Panc1 (cell line): ENCODE measurements around the gene CCDC197. TPM values are rescaled to one million over a fixed set of nuclear protein-coding genes. Genes with fewer than 3 reads are reported as not detected.

Source experiments
- ATAC-seq: fragments of 200-7000 bp; cut with Tn5 transposase; 2 replicates; pipeline ENCODE4 v1.9.1; 2020; ENCODE audit warnings: mild to moderate bottlenecking, moderate library complexity
- BruUV-seq: library from RNA; stranded (reverse); fragments of 400-500 nt; replicated peaks from 2 replicates; lab custom pipeline; 2021; lab: Mats Ljungman, UMichigan
- CTCF ChIA-PET: fragments of 300-600 bp; sonication (Branson Sonifier 250); formaldehyde crosslinking; loops from one replicate; lab custom pipeline; 2022; ENCODE audit warnings: antibody characterized with exemption; lab: Charles Lee
- POLR2A ChIA-PET: fragments of 300-600 bp; sonication (Branson Sonifier 250); formaldehyde crosslinking; loops from one replicate; lab custom pipeline; 2022; ENCODE audit warnings: antibody characterized with exemption; lab: Charles Lee
- DNase-seq: peaks from one replicate; pipeline ENCODE4 v3.0.0-alpha.2; 2010; ENCODE audit warnings: low read depth, low spot score
- H3K27ac ChIP-seq: 2 replicates; pipeline ENCODE4 v1.5.1; 2011; ENCODE audit warnings: mild to moderate bottlenecking, low read length, inconsistent platforms
- H3K27me3 ChIP-seq: fragments of 200-500 bp; sonication (Bioruptor generic); 2 replicates; pipeline ENCODE4 v1.6.0; 2014; ENCODE audit warnings: low read length, inconsistent platforms; ENCODE audit not compliant: control insufficient read depth, insufficient read depth
- H3K36me3 ChIP-seq: fragments of 200-500 bp; sonication (Bioruptor generic); 2 replicates; pipeline ENCODE4 v1.5.1; 2014; ENCODE audit warnings: inconsistent platforms, mild to moderate bottlenecking, low read length, moderate library complexity; ENCODE audit not compliant: control insufficient read depth, insufficient read depth
- H3K4me1 ChIP-seq: 2 replicates; pipeline ENCODE4 v1.5.1; 2011; ENCODE audit warnings: inconsistent platforms, mild to moderate bottlenecking, low read length, moderate library complexity; ENCODE audit not compliant: control insufficient read depth, insufficient read depth
- H3K4me3 ChIP-seq, 2 experiments: 2 replicates each; pipeline ENCODE4 v1.5.1; 2011 to 2012; ENCODE audit warnings: low read depth in 2 of 2, low read length in 2 of 2, mild to moderate bottlenecking in 2 of 2, inconsistent platforms in 1 of 2, moderate library complexity in 1 of 2
- H3K9me3 ChIP-seq: fragments of 200-500 bp; sonication (Bioruptor generic); 2 replicates; pipeline ENCODE4 v1.5.1; 2014; ENCODE audit warnings: low read depth, mild to moderate bottlenecking, inconsistent platforms, low read length, moderate library complexity; ENCODE audit not compliant: control insufficient read depth, insufficient read depth
- CTCF ChIP-seq: fragments of 450-650 bp; IDR thresholded peaks from 2 replicates; pipeline ENCODE4 v1.5.1; 2017; ENCODE audit warnings: mild to moderate bottlenecking
- POLR2AphosphoS5 ChIP-seq: IDR thresholded peaks from 2 replicates; pipeline ENCODE4 v1.6.1; 2012; ENCODE audit warnings: mild to moderate bottlenecking, low read depth, low read length, moderate library complexity
- REST ChIP-seq, 2 experiments: IDR thresholded peaks; 2 replicates each; pipeline ENCODE4 v1.6.1; 2011 to 2012; ENCODE audit warnings: low read depth in 2 of 2, control low read depth in 1 of 2, low read length in 1 of 2, mild to moderate bottlenecking in 1 of 2, moderate library complexity in 1 of 2; ENCODE audit not compliant: insufficient read depth in 1 of 2
- SIN3A ChIP-seq: IDR thresholded peaks from 2 replicates; pipeline ENCODE4 v1.6.1; 2012; ENCODE audit warnings: low read depth, mild to moderate bottlenecking, low read length, moderate library complexity, borderline replicate concordance; ENCODE audit not compliant: insufficient read depth
- TCF7L2 ChIP-seq: IDR thresholded peaks from 2 replicates; pipeline ENCODE4 v1.6.1; 2011; ENCODE audit warnings: mild to moderate bottlenecking, low read depth, low read length, inconsistent platforms
- in situ Hi-C: cut with HindIII; loops from 2 replicates; pipeline ENCODE4 v1.10.0; 2016; ENCODE audit warnings: low sequenced_read_pairs, low pct_unique_long_range_greater_than_20kb
- intact Hi-C: fragments of 100-400 bp; cut with micrococcal nuclease; formaldehyde crosslinking; loops from one replicate; pipeline ENCODE4 v1.10.0; 2022; ENCODE audit not compliant: unreplicated experiment
- total RNA-seq: library from RNA; stranded (reverse); gene quantifications from one replicate; pipeline ENCODE4 v1.2.1, GENCODE V29; 2021; ENCODE audit not compliant: unreplicated experiment

The CCDC197 gene
- total RNA-seq, 1 experiment from 2014 or later: not detected

GRCh38 chr14:94008234-94008633 is 11.1 kb downstream of the CCDC197 start:
- no peaks in the 10 kb centered on the region for H3K36me3 ChIP-seq
- H3K4me3 ChIP-seq: no peak overlapping the region
- in situ Hi-C loops (no loop called here), intact Hi-C loops (no loop called here)
- no peaks in the 10 kb centered on the region for H3K9me3 ChIP-seq
- H3K27me3 ChIP-seq: no peaks in the 10 kb centered on the region
- POLR2A ChIA-PET: no interaction called here
- no TSS peak for BruUV-seq
- CTCF ChIA-PET: no interaction called here
- TF ChIP-seq TCF7L2: no peak
- no peak for TF ChIP-seq POLR2AphosphoS5
- TF ChIP-seq CTCF: no peak
- TF ChIP-seq REST (IDR thresholded peaks at IDR 0.05; ENCODE audit: insufficient read depth in 1 of 2, low read depth in 2 of 2, low read length in 1 of 2): no peak
- no peak for TF ChIP-seq SIN3A
- no peak for ATAC-seq
- no peak overlapping the region for H3K27ac ChIP-seq
- H3K4me1 ChIP-seq: no peaks in the 10 kb centered on the region
- DNase-seq: no peak

- DNase-seq (no peak), ATAC-seq (no peak)
- intact Hi-C loops: no loop called here
- Histone ChIP-seq H3K4me1 (no peaks in the 10 kb centered on the region), H3K4me3 (no peak overlapping the region), H3K9me3 (no peaks in the 10 kb centered on the region), H3K36me3 (no peaks in the 10 kb centered on the region), H3K27ac (no peak overlapping the region), H3K27me3 (no peaks in the 10 kb centered on the region)
- BruUV-seq: no TSS peak
- in situ Hi-C loops: no loop called here
- CTCF ChIA-PET: interaction anchor here (0.6 kb wide), 1 partner anchor 13 kb away, joined by 16 read pairs; no protein-coding TSS in a partner anchor
- no peak for TF ChIP-seq CTCF
- TF ChIP-seq POLR2AphosphoS5: no peak
- no peak for TF ChIP-seq TCF7L2
- no peak for TF ChIP-seq SIN3A
- TF ChIP-seq REST (IDR thresholded peaks at IDR 0.05; ENCODE audit: insufficient read depth in 1 of 2, low read depth in 2 of 2, low read length in 1 of 2): no peak
- POLR2A ChIA-PET: no interaction called here
These were observed 12.7 kb downstream of the CCDC197 start for GRCh38 chr14:94009767-94010166.
